Spleen (tissue), 7 donors: ENCODE data around the gene ABI3BP.

ENCODE experiments used
- POLR2A ChIP-seq, 3 donors: fragments of 450-650 bp; IDR thresholded peaks; one replicate each; pipeline ENCODE4 v1.5.1; 2017; ENCODE audit warnings: antibody characterized with exemption in 3 of 3, mild to moderate bottlenecking in 1 of 3
- POLR2AphosphoS5 ChIP-seq, 3 donors: sonication (generic); formaldehyde crosslinking; IDR thresholded peaks; one replicate each; pipeline ENCODE4 v1.5.1; 2017; ENCODE audit warnings: antibody characterized with exemption in 3 of 3
- TF ChIP-seq, protein P1 (sequence below), 11 experiments: fragments of 200-600 bp in 7 of 11; fragments of 450-650 bp in 4 of 11; sonication (generic) in 4 of 11; IDR thresholded peaks in 8 of 11; conservative IDR thresholded peaks in 3 of 11; 1 replicate in 7 of 11; 2 replicates in 4 of 11; pipeline versions ENCODE4 v1.4.0 to v1.8.0; 2016 to 2021; ENCODE audit warnings: antibody characterized with exemption in 11 of 11, inconsistent platforms in 4 of 11, mild to moderate bottlenecking in 1 of 11
- donor health status: DM: no; HTN: no; CAD: no; lungs with moderate emphysema.
- donor health status: DM: no; HTN: no; CAD: no.
- donor health status: DM: no; HTN: no; CAD: no.

GRCh38 chr3:100865442-100865841 is 127.8 kb downstream of the ABI3BP start:
- TF ChIP-seq, protein P1, sequence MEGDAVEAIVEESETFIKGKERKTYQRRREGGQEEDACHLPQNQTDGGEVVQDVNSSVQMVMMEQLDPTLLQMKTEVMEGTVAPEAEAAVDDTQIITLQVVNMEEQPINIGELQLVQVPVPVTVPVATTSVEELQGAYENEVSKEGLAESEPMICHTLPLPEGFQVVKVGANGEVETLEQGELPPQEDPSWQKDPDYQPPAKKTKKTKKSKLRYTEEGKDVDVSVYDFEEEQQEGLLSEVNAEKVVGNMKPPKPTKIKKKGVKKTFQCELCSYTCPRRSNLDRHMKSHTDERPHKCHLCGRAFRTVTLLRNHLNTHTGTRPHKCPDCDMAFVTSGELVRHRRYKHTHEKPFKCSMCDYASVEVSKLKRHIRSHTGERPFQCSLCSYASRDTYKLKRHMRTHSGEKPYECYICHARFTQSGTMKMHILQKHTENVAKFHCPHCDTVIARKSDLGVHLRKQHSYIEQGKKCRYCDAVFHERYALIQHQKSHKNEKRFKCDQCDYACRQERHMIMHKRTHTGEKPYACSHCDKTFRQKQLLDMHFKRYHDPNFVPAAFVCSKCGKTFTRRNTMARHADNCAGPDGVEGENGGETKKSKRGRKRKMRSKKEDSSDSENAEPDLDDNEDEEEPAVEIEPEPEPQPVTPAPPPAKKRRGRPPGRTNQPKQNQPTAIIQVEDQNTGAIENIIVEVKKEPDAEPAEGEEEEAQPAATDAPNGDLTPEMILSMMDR (IDR thresholded peaks at IDR 0.05 in 8 of 11, conservative IDR thresholded peaks at IDR 0.05 in 3 of 11), result no peak
- TF ChIP-seq POLR2AphosphoS5 (IDR thresholded peaks at IDR 0.05), result no peak
- no peak for TF ChIP-seq POLR2A (IDR thresholded peaks at IDR 0.05)
